Measurements from ENCODE around the gene GUCA2B. TPM values are rescaled to one million over a fixed set of nuclear protein-coding genes. Genes with fewer than 3 reads are reported as not detected.

Gene GUCA2B
- total RNA-seq, 4 donors from 2014 or later, result not detected

DNA sequence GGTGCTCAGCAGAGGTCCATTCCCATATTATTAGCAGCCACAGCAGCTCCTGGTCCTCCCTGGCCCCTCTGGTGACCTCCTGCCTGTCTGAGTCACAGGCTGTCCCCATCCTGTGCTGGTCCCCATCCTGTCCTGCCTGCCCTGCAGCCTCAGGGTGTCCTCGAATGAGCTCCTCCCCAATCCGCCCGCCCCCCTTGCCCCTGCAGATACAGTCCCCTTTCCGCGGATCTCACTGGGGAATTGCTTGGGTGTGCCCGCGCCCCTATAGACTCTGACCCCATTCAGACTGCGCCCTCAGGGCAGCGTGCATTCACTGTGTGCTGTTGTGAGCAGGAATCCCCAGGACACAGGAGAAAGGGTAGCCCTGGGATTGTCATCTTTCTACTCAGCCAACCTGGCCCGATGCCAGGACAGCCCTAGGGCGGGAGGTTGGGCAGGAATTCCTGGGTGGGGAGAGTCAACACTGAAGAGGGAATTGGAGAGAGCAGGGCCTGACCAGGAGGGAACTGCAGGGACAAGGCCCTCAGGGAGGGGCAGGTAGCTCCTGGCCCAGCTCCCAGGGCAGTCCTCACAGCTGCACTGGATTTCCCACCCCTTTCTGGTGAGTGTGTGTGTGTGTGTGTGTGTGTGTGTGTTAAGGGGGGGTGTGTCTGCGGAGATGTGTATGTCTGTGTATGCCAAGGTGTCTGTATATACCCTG, 12.5 kb downstream of the GUCA2B start:
- DNase-seq (ENCODE audit: low spot score) (no peak), ATAC-seq (ENCODE audit: low FRiP score) (no peak)
- TF ChIP-seq, protein P1, sequence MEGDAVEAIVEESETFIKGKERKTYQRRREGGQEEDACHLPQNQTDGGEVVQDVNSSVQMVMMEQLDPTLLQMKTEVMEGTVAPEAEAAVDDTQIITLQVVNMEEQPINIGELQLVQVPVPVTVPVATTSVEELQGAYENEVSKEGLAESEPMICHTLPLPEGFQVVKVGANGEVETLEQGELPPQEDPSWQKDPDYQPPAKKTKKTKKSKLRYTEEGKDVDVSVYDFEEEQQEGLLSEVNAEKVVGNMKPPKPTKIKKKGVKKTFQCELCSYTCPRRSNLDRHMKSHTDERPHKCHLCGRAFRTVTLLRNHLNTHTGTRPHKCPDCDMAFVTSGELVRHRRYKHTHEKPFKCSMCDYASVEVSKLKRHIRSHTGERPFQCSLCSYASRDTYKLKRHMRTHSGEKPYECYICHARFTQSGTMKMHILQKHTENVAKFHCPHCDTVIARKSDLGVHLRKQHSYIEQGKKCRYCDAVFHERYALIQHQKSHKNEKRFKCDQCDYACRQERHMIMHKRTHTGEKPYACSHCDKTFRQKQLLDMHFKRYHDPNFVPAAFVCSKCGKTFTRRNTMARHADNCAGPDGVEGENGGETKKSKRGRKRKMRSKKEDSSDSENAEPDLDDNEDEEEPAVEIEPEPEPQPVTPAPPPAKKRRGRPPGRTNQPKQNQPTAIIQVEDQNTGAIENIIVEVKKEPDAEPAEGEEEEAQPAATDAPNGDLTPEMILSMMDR (IDR thresholded peaks at IDR 0.05), result no peak

DNA sequence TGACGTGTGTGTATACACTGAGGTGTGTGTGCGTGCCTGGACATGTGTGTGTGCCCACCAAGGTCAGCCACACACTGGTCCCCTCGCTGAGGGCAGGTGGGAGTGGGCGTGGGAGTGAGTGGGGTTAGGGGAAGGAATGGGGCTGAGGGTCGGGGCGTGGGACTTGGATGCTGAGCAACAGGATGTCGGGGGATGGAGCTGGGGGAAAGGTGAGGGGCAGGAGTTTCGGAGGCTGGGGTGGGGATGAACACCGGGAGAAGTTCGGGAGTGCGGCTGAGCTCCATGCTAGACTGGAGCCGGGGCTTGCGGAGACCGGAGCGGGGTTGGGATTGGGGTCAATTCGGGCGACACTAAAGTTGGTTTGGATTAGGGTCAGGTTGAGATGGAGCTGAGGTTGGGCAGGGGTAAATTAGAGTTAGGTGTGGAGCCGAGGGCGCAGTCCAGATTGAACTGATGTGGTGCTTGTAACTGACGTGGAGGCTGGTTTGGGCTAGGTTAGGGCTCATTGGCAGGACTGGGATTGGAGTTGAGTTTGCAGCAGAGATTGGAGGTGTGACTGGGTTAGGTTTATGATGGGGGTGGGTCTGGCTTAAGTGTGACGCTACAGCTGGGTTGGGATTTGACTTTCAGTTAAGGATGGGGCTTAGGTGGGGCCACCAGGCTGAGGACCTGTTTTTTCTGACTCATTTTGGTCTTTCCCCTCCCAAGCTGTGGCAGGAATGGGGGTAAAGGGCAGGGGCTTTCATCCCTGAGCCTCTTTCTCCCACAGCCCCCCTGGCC, 14.6 kb downstream of the GUCA2B start:
- DNase-seq (ENCODE audit: low spot score) (no peak), ATAC-seq (ENCODE audit: low FRiP score) (no peak)
- TF ChIP-seq, protein P1 (IDR thresholded peaks at IDR 0.05), result no peak

- TF ChIP-seq, protein P1 (IDR thresholded peaks at IDR 0.05), result no peak
- ATAC-seq (ENCODE audit: low FRiP score) (no peak), DNase-seq (ENCODE audit: low spot score) (no peak)
These were observed 15.1 kb downstream of the GUCA2B start for GRCh38 chr1:42168391-42168670.

DNA sequence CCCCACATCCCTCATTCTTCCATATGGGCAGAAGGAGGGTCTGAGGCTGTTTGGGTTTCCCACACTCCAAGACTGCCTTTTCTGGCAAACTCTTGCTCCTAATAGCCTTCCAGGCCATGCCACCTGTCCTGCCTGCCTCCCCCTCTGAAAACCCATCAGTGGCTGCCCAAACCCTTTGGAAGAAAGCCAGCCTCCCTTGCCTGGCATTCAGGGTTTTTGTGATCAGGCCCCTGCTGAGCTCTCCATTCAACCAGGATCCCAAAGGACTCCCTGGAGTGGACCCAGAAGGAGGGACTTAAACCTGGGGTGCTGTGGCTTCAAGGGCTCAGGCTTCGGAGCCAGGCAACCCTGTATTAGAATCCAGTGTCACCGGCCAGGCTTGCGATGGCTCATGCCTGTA, 15.6 kb downstream of the GUCA2B start:
- TF ChIP-seq, protein P1 (IDR thresholded peaks at IDR 0.05), result no peak
- ATAC-seq (ENCODE audit: low FRiP score) (no peak), DNase-seq (ENCODE audit: low spot score) (no peak)

DNA sequence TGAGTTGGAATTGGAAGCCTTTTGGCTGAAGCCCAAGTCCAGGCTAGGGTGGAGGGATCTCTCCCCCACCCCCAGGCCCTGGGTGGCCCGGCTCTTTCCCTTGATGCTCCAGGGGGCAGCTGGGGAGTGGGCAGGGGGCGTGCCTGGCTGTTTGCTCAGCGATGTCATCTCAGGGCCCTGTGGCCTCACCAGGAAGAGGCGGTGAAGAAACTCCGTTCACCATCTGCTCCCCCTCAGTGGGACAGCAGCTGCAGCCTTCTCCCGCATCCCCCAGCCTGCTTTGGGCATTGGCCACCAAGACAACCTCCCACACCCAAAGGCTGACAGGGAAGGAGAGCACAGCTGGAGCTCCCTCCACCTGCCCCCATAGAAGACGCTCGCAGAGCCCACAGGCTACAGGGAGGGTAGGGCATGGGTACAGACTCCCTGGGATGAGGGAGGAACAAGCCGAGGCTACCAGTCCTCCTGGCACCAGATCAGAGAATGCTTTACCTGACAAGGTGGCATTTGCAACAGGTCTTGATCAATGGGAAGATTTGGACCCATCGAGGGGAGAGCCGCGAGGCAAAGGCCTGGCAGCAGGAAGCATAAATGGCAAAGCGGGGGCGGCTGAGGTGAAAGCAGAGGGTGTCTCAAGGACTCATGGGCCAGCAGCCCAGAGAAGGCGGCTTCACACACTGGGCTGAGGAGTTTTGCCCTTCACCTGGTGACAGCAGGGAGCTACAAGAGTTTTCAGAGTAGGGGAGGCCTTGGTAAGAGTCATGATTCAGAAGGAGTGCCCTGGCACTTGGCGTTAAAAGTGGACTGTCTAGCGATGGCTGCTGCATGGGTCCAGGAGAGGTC, 17.8 kb downstream of the GUCA2B start:
- ATAC-seq (ENCODE audit: low FRiP score) (no peak), DNase-seq (ENCODE audit: low spot score) (no peak)
- TF ChIP-seq, protein P1 (IDR thresholded peaks at IDR 0.05), result no peak

- ATAC-seq (ENCODE audit: low FRiP score) (no peak), DNase-seq (ENCODE audit: low spot score) (no peak)
- TF ChIP-seq, protein P1 (IDR thresholded peaks at IDR 0.05), result no peak
These were observed 18.6 kb downstream of the GUCA2B start for GRCh38 chr1:42171679-42172266.

All from omental fat pad (tissue), 4 donors.